ENCODE results near the gene NPY. TPM values are rescaled to one million over a fixed set of nuclear protein-coding genes. Genes with fewer than 3 reads are reported as not detected.

Gene NPY
- polyA plus RNA-seq, 1 donor (not counting 4 experiments of a cell fraction or from before 2014, with no cell fraction given) = not detected

- no peaks in the 10 kb centered on the region for H3K9me3 ChIP-seq (ENCODE audit: control insufficient read depth, low read depth, low read length)
- no peak overlapping the region for H3K9ac ChIP-seq (ENCODE audit: control insufficient read depth, extremely low read depth, insufficient read depth, low read length)
- no peaks in the 10 kb centered on the region for H3K79me2 ChIP-seq (ENCODE audit: control insufficient read depth, insufficient read depth, low read length)
- no peak overlapping the region for H3K27ac ChIP-seq (ENCODE audit: control insufficient read depth, insufficient read depth, low read length)
- no peak for TF ChIP-seq EZH2 (IDR thresholded peaks at IDR 0.05; ENCODE audit: low read length)
- TF ChIP-seq, protein P1, sequence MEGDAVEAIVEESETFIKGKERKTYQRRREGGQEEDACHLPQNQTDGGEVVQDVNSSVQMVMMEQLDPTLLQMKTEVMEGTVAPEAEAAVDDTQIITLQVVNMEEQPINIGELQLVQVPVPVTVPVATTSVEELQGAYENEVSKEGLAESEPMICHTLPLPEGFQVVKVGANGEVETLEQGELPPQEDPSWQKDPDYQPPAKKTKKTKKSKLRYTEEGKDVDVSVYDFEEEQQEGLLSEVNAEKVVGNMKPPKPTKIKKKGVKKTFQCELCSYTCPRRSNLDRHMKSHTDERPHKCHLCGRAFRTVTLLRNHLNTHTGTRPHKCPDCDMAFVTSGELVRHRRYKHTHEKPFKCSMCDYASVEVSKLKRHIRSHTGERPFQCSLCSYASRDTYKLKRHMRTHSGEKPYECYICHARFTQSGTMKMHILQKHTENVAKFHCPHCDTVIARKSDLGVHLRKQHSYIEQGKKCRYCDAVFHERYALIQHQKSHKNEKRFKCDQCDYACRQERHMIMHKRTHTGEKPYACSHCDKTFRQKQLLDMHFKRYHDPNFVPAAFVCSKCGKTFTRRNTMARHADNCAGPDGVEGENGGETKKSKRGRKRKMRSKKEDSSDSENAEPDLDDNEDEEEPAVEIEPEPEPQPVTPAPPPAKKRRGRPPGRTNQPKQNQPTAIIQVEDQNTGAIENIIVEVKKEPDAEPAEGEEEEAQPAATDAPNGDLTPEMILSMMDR (optimal IDR thresholded peaks at IDR 0.05 in 1 of 3, IDR thresholded peaks at IDR 0.05 in 1 of 3, conservative IDR thresholded peaks at IDR 0.05 in 1 of 3; ENCODE audit: extremely low read depth in 1 of 3, insufficient read depth in 2 of 3, low read length in 3 of 3) = no peak
- no peak overlapping the region for H2AFZ ChIP-seq (ENCODE audit: control insufficient read depth, low read length)
- H3K27me3 ChIP-seq (ENCODE audit: control insufficient read depth, extremely low read depth, insufficient read depth, low read length) = no peaks in the 10 kb centered on the region
- no peaks in the 10 kb centered on the region for H3K9me1 ChIP-seq (ENCODE audit: control insufficient read depth, extremely low read depth, insufficient read depth, low read length)
- DNase-seq (ENCODE audit: low read depth, low spot score) = no peak
- no peaks in the 10 kb centered on the region for H3K4me1 ChIP-seq (ENCODE audit: control insufficient read depth, extremely low read depth, insufficient read depth, low read length)
- FAIRE-seq = no peak
- no peaks in the 10 kb centered on the region for H3K36me3 ChIP-seq (ENCODE audit: control insufficient read depth in 2 of 2, extremely low read depth in 1 of 2, insufficient read depth in 2 of 2, low read length in 2 of 2)
- H3K4me3 ChIP-seq (ENCODE audit: control insufficient read depth in 2 of 3, extremely low read depth in 1 of 3, insufficient read depth in 2 of 3, low read depth in 1 of 3, low read length in 3 of 3) = no peak overlapping the region
- dilution Hi-C loops (cut with MboI; ENCODE audit: extremely low pct_ligation_motif_present, low sequenced_read_pairs) = no loop called here
- H4K20me1 ChIP-seq (ENCODE audit: control insufficient read depth, extremely low read depth, insufficient read depth, low read length) = no peaks in the 10 kb centered on the region
- H3K4me2 ChIP-seq (ENCODE audit: control insufficient read depth, extremely low read depth, insufficient read depth, low read depth, low read length) = no peak overlapping the region
These were observed 44.9 kb downstream of the NPY start for GRCh38 chr7:24328894-24329293.

- no peak overlapping the region for H3K4me3 ChIP-seq (ENCODE audit: control insufficient read depth in 2 of 3, extremely low read depth in 1 of 3, insufficient read depth in 2 of 3, low read depth in 1 of 3, low read length in 3 of 3)
- no peak for DNase-seq (ENCODE audit: low read depth, low spot score)
- no peaks in the 10 kb centered on the region for H3K9me1 ChIP-seq (ENCODE audit: control insufficient read depth, extremely low read depth, insufficient read depth, low read length)
- dilution Hi-C loops (cut with MboI; ENCODE audit: extremely low pct_ligation_motif_present, low sequenced_read_pairs) = no loop called here
- H3K9ac ChIP-seq (ENCODE audit: control insufficient read depth, extremely low read depth, insufficient read depth, low read length) = no peak overlapping the region
- no peak overlapping the region for H3K4me2 ChIP-seq (ENCODE audit: control insufficient read depth, extremely low read depth, insufficient read depth, low read depth, low read length)
- no peak for TF ChIP-seq EZH2 (IDR thresholded peaks at IDR 0.05; ENCODE audit: low read length)
- TF ChIP-seq, protein P1 (optimal IDR thresholded peaks at IDR 0.05 in 1 of 3, IDR thresholded peaks at IDR 0.05 in 1 of 3, conservative IDR thresholded peaks at IDR 0.05 in 1 of 3; ENCODE audit: extremely low read depth in 1 of 3, insufficient read depth in 2 of 3, low read length in 3 of 3) = no peak
- no peak overlapping the region for H3K27ac ChIP-seq (ENCODE audit: control insufficient read depth, insufficient read depth, low read length)
- H3K79me2 ChIP-seq (ENCODE audit: control insufficient read depth, insufficient read depth, low read length) = no peaks in the 10 kb centered on the region
- no peak for FAIRE-seq
- no peaks in the 10 kb centered on the region for H3K4me1 ChIP-seq (ENCODE audit: control insufficient read depth, extremely low read depth, insufficient read depth, low read length)
- no peaks in the 10 kb centered on the region for H3K9me3 ChIP-seq (ENCODE audit: control insufficient read depth, low read depth, low read length)
- H4K20me1 ChIP-seq (ENCODE audit: control insufficient read depth, extremely low read depth, insufficient read depth, low read length) = no peaks in the 10 kb centered on the region
- no peaks in the 10 kb centered on the region for H3K36me3 ChIP-seq (ENCODE audit: control insufficient read depth in 2 of 2, extremely low read depth in 1 of 2, insufficient read depth in 2 of 2, low read length in 2 of 2)
- peaks cover 6% of the 10 kb centered on the region for H3K27me3 ChIP-seq (ENCODE audit: control insufficient read depth, extremely low read depth, insufficient read depth, low read length)
- no peak overlapping the region for H2AFZ ChIP-seq (ENCODE audit: control insufficient read depth, low read length)
These were observed 50.0 kb downstream of the NPY start for GRCh38 chr7:24334012-24334411.
